Stimulated activated naive CD8-positive, alpha-beta T cell treated with anti-CD3 and anti-CD28 coated beads, Interleukin-15, Interleukin-2, amounts not matched to agents 100 U/mL and 50 U/mL, for 24 hours (primary cell): ENCODE measurements around the gene PARD3.
"Not testable (repeated sequence)": the region's sequence is repeated elsewhere in the genome, so short reads cannot be mapped to it uniquely, and the experiment has no call there.

Experiments
- ATAC-seq: fragments of 150-1000 bp; cut with Tn5 transposase; one replicate; pipeline ENCODE4 v1.10.0; 2021
- DNase-seq: peaks from one replicate; pipeline ENCODE4 v3.0.0; 2021

The PARD3 gene

DNA sequence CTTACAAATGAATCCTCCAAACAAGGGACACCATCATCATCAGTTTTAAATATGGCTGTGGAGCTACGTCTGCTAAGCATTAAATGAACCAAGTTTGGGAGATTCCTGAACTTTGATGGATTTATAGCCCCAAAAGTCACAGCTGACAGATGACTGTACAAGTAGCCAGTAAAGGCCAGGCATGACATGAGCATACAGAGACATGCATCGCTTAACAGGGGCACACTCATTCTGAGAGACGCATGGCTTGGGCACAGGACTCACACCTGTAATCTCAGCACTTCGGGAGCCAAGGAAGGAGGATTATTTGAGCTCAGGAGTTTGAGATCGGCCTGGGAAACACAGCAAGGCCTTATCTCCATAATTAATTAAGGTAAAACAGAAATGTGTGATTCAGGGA lies 166.2 kb downstream of the PARD3 start:
- DNase-seq: no peak
- no peak for ATAC-seq

DNA sequence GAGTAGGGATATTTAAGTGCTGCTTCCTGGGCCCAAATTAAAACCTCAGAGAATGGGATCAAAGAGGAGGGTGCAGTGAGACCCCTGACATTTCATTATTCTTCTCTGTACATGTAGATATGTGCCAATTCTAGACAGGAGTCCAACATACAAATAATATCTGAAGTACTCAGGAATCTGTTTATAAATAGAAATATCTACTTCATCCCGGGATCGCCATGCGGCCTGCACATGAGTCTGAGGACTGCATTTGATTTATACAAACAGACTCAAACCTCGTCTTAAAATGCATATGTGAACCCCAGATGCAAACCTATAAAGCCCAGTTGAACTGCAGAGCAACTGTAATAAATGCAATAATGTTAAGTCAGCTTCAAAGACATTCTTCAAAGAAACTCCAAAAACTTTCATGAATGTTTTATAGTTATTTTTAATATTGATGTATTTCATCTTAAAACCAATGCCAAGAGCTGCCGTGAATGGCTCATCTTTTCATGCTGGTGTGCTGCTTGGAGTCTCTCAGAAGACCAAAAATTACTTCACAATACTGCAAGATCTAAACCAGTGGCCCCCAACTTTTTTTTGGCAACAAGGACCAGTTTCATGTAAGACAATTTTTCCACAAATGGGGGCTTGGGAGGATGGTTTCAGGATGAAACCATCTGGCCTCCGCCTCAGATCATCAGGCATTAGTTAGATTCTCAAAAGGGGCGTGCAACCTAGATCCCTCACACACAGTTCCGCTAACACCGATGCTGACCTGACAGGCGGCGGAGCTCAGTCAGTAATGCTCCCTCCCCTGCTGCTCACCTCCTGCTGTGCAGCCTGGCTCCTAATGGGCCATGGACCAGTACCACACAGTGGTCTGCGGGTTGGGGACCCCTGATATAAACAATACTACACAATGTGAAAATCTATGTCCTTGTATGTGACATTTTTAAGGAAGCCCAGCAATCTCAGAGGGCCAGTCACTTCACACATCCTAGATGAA lies 166.9 kb downstream of the PARD3 start:
- ATAC-seq (no peak), DNase-seq (no peak)

- ATAC-seq: no peak
- no peak for DNase-seq
These were observed 167.9 kb downstream of the PARD3 start for GRCh38 chr10:34647160-34647559.

- DNase-seq: no peak
- no peak for ATAC-seq
These were observed 168.8 kb downstream of the PARD3 start for GRCh38 chr10:34646331-34646730.

GRCh38 chr10:34644815-34645214 lies 170.3 kb downstream of the PARD3 start:
- ATAC-seq, DNase-seq: not testable (repeated sequence)

DNA sequence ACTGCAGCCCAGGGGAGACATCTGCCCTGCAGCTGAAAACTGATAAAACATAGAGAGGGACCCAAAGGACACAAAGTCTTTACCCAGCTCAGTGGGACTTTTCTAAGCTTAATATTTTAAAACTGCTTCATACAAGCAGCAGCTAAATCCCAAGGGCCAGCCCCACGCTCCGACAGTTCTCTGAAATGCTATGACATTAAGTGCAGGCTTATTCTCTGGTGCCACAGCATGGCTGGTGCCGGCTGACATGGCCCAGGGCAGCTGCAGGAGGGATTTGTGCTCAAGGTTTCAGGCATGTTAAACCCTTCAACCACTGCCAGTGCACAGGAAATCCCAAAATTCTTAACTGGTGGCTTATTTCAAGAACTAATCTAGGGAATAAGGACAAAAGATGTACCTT lies 170.9 kb downstream of the PARD3 start:
- DNase-seq (no peak), ATAC-seq (no peak)

DNA sequence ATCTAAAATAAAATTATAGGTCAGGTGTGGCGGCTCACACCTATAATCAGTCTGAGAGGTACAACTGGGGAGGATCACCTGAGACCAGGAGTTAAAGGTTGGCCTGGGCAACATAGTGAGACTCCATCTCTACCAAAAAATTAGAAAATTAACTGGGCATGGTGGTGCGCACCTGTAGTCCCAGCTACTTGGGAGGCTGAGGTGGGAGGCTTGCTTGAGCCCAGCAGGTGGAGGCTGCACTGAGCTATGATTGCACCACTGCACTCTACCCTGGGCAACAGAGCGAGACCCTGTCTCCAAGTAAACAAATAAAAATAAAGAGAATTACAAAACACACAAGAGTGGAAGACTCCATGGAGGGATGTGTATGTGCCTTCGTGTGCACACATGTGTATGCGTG lies 171.5 kb downstream of the PARD3 start:
- ATAC-seq (no peak), DNase-seq (no peak)

- ATAC-seq: no peak
- DNase-seq: no peak
These were observed 173.1 kb downstream of the PARD3 start for GRCh38 chr10:34641913-34642558.

GRCh38 chr10:34641147-34641912 lies 173.8 kb downstream of the PARD3 start:
- no peak for DNase-seq
- no peak for ATAC-seq

DNA sequence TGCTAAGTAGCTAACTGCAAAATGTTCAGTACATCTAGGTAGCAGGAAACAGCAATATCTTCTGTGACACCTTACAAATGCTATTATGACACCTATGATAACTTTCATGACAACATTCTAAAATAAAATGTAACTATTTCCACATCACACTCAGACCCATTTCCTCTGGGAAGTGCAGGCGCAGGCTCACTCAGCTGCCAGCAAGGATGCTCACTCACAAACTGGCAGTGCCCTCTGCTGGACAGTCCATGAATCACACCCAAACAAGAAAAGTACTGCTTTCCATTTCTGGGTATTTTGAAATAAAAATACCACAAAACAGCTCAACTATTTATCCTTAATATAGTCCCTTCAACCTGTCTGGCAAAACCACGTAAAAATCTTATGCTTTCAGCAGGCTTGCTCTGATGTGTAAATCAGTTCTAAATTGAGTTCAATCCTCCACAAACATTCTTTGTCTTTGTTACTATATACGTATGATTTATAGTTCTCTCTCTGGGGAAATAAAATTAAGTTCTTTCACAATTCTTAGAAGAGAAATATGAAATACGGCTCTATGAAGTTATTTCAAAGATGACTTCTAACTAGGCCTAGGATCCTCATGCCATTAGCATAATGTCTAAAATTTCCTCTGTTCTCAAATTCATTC lies 176.6 kb downstream of the PARD3 start:
- DNase-seq (peak; percentile 72), ATAC-seq (no peak)

DNA sequence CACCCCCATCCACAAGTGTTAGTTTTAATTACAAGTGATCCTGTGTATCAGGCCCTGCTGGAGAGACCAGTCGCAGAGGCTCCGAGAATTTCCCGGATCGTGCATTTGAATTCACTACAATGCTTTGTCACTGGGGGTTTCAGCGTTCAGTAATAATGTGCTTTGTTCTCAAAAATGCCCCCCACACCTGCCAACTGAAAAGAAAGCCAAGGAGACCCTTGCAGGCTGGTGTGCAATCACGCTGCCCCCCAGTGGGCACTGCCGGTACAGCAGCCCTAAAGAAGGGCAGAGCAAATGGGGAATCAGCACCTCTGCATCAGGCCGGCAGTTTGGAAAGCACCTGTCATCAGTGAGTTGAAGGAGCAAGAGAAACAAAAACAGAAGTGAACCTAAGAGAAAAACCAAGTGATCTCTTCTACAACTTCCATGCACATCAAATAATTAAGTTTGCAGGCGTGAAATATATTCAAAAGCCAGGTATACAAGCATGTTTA lies 177.6 kb downstream of the PARD3 start:
- DNase-seq (peak; percentile 77), ATAC-seq (peak; percentile 38)

GRCh38 chr10:34635111-34635510 lies 180.0 kb downstream of the PARD3 start:
- DNase-seq: no peak

GRCh38 chr10:34633374-34633773 lies 181.7 kb downstream of the PARD3 start:
- ATAC-seq (no peak), DNase-seq (no peak)

More at GRCh38 chr10:34635111-34635510, 180.0 kb downstream of the PARD3 start:
- ATAC-seq: no peak

DNA sequence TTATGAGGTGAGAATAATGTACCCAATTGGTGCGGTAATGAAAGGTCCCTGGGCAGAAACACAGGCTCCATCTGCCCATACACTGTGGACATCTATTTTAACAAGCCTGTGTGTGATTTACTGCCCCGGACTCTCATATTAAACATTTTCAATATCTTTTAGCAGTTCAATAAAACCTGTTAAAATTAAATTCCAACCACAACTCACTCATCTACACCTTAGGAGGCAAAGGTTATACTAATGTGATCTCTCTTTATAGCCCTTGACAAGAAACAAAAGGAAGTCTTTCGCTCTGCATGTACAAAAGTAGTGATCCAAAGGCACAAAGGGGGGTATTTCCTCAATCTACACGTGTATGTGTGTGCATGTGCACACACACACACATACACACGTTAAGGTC lies 186.0 kb downstream of the PARD3 start:
- no peak for DNase-seq
- no peak for ATAC-seq

DNA sequence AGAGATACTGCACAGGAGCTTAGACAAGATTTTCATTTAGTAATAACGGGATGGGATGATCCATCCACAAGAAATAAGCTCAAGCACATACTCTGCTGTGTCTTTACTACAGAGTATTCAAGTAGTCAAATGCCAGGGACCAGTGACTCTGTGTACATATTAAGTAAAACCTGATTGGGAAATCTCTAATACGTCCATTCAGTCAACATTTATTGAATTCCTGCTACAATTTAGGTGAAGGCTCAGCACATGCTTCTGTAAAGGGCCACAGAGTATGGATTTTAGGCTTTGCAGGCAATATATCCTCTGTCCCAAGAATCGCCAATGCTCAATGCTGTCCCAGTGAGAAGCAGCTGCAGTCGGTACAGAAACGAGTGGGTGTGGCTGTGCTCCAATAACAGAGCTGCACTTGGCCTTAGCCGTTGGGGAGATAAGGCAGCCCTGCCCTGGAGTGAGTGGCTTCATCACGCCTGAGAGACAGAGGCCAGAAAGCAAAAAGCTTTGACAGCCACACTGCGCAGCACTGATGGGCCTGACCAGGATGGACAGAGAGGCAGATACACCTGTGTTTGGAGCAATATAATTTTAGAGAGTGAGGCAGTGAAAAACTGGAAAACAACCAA lies 186.8 kb downstream of the PARD3 start:
- no peak for ATAC-seq
- no peak for DNase-seq

DNA sequence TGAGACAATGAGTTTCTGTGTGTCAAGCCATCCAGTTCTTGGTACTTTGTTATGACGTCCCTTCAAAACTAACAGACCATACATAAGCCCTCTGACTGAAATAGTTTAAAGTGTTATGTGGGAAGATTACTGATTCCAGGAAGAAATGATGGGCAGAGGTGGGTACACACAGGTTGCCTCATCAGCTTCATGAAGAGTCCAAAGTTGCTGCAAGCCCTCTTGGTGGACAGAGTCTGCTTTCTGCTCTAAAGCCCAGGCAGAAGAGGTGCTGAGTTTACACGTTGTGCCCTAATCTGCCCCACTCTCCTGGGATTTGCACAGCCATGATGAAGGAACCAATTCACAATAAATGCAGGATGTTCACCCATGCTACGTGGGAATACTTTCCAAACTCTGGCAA lies 187.4 kb downstream of the PARD3 start:
- ATAC-seq: no peak
- no peak for DNase-seq

GRCh38 chr10:34627331-34627730 lies 187.8 kb downstream of the PARD3 start:
- ATAC-seq: no peak
- DNase-seq: no peak

GRCh38 chr10:34626158-34626880 lies 188.8 kb downstream of the PARD3 start:
- ATAC-seq (no peak), DNase-seq (no peak)

- ATAC-seq: no peak
- DNase-seq: no peak
These were observed 190.6 kb downstream of the PARD3 start for GRCh38 chr10:34624323-34625153.

DNA sequence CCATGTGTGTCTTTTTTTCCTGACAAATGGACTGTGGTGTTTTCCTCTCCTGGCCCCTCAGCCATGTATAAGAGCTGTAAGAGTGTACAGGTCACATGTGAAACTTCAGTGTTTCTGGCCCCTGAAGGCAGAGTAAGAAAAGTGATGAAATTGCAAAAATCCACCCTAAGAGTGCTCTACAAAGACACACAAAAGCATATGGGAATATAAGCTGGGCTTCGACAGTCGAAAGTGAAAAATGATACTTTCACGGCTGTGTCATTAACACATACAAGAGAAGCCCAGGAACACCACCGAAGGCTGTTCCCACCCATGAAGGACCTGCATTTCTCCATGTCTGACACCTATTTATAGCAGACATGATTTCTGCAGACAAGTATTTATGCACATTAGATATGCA lies 192.2 kb downstream of the PARD3 start:
- DNase-seq: no peak
- ATAC-seq: no peak
